G401.6 (cell line): ENCODE data around the gene ELAVL3.
A peak's percentile ranks its signal among the peaks of the same experiment; 100 is the strongest.

Experiments used
- FAIRE-seq: peaks from 2 replicates; lab custom pipeline; 2012; peaks lifted over from hg19 to GRCh38; lab: Jason Lieb, UNC

Gene ELAVL3

DNA sequence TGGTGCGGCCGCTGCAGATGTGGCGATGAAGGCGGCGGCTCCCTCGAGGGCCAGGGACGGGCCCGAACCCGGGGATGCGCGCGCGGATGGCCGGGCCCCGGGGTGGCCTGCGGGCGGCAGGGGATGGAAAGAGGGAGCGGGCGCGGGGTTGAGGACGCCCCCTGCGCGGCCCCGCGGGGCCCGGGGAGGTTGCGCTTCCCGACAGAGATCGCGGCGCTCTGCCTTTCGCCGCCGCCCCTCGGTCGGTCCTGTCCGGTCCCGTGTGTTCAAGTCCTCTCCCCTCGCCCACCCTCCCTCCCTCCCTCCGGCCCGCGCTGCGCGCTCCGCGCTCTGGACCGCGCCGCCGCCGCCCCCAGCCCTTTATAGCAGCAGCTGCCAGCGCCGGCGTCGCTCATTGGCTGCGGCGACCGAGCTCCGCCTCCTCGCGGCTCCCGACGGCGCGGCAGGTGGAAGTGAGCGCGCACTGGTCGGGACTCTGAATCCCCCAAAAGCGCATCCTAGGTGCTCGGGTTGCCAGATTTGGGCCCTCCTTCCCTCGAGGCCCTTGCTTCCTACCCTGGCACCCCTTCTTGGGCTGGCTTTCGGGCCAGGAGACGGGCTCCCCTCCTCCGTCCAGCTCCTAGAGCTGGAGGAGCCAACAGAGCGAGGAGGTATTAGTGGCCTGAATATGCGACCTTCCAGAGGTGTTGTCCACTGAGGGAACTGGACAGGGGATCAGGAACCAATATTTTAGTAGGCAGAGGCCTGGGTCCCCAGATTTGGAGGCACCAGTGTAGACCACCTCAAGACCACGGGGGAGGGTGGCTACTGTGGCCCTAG lies at the start of gene ELAVL3:
Gene ELAVL3 (minus strand): TSS at position 332 of the 819 bp plus-strand sequence. CDS start 438 bp downstream, outside the sequence.
- FAIRE-seq = no peak

DNA sequence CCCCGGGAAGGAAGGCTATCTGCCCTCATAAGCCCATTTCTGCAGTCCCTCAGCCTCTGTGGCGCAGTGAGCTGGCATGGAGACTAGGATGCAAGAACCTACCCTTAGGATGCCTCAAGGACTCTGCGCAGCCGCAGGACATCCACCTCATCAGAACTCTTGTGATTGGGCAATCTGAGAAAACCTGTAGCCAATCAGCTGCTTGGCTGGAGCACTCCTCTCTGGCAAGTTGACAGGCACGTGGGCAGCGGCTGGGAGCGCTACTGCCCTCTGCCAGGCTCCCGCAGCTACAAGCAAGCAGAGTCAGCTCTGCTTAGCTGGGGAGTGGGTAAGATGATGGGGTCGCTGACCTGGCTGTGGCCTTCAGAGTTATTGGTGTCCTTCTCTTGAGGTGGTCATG lies 49.6 kb upstream of the ELAVL3 start:
- FAIRE-seq = no peak

GRCh38 chr19:11528551-11529341 lies 47.9 kb upstream of the ELAVL3 start, which contains the start of gene ECSIT:
ECSIT (minus strand) TSS chr19:11529134; CDS start chr19:11519170, 9,964 bp downstream.
- FAIRE-seq = peak; percentile 98

DNA sequence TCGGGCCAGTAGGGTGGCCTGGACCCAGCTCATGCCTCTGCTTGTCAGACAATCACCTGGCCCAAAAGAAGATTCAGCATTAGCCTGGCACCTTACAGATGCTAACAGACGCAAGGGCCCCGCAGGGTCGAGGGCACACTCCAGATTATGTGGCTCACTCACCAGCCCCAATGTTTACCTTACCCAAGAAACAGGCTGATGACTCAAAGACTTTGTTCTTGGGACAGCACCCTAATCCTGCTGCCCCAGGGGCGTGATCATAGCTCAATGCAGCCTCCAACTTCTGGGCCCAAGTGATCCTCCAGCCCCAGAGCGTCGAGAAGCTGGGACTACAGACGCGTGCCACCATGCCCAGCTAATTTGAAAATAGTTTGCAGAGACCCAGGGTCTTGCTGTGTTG lies 38.3 kb upstream of the ELAVL3 start:
- FAIRE-seq = no peak

DNA sequence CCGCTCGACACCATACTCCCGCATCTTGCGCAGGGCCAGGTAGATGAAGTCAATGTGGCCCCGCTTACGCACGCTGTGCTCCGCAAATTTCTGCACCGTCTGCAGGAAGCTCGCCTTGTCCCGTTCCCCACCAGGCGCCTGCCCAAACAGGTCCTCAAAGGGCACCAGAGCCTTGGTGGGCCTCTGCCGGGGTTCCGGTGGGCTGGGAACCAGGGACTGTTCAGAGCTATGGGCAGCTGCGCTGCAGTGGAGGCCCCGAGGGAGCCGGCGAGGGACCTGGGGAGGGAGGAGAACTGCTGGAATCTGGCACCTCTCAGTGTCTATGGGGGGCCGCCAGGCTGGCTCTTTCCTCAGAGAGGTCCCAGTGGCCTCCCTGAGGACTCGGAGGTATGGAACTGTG lies 33.1 kb upstream of the ELAVL3 start:
- no peak for FAIRE-seq

DNA sequence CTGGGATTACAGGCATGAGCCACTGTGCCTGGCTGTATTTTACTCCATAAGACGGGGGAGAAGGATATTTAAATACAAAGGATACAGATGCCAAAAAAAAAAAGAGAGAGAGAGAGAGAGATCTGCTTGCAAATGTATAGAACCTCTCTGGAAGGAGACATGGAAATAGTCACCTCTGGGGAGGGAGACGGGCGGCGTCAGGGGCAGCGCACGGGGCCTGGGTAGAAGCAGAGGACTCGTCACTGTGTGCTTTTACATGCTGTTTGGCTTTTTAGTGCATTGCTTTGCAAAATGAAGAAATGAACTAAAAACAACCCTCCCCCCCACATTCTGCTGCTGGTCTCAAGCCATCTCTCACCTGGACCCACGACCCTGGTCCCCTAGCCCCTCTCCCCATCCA lies 29.6 kb upstream of the ELAVL3 start:
- FAIRE-seq = no peak

- FAIRE-seq = no peak
These were observed 26.7 kb upstream of the ELAVL3 start for GRCh38 chr19:11507370-11508078.

GRCh38 chr19:11506967-11507366 lies 26.1 kb upstream of the ELAVL3 start:
- no peak for FAIRE-seq

- FAIRE-seq = no peak
These were observed 25.3 kb upstream of the ELAVL3 start for GRCh38 chr19:11506101-11506555.

- peak; percentile 77 for FAIRE-seq
These were observed 24.8 kb upstream of the ELAVL3 start, which contains the start of gene ZNF653 for GRCh38 chr19:11505504-11506100. ZNF653 (minus strand) TSS chr19:11505839; CDS start chr19:11505786, 53 bp downstream.

DNA sequence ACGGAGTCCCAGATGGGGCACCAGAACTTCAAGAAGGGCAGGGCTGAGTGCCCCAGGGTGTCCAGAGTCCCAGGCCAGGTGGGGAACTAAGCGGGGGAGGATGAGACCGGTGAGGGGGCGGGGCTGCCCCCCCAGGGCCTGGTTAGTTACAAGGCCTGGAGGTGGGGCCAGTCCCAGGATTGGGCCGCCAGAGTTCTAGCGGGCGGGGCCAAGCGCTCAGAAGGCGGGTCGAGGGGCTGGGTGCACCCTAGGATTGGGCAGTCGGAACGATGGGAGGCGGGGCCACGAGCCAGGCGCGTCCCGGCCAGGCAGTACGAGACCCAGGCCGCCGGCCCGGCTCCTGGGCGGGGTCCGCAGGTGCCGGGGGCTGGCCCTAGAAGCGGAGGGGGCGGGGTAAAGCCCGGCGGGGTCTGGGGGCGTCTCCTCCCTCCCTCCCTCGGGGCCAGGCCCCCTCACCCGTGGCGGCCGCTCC lies 24.2 kb upstream of the ELAVL3 start:
- peak; percentile 93 for FAIRE-seq

- FAIRE-seq = no peak
These were observed 23.7 kb upstream of the ELAVL3 start for GRCh38 chr19:11504502-11505031.

DNA sequence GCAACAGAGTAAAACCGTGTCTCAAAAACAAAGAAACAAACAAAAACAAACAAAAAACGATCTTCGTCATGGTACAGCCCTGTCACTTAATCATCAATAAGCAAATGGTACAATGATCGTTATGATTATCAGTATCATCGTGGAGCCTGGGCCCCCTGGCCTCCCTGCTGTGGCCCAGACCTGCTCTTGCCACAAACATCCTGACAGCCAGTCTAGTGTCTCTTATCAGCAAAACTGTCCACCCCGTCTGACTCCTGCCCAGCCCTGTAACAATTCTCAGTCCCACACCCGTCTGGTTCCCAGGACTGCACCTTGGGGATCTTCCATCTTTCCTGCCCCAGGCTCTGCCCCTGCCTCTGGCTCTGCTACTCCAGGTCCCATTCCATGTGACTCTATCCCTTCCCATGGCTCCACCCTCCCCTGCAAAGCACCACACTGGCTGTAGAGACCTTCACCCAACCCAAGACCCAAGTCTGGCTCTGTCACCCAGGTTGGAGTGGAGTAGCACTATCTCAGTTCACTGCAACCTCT lies 19.1 kb upstream of the ELAVL3 start:
- no peak for FAIRE-seq

GRCh38 chr19:11499220-11499726 lies 18.4 kb upstream of the ELAVL3 start:
- FAIRE-seq = no peak

GRCh38 chr19:11496391-11497163 lies 15.7 kb upstream of the ELAVL3 start:
- FAIRE-seq = peak; percentile 70

DNA sequence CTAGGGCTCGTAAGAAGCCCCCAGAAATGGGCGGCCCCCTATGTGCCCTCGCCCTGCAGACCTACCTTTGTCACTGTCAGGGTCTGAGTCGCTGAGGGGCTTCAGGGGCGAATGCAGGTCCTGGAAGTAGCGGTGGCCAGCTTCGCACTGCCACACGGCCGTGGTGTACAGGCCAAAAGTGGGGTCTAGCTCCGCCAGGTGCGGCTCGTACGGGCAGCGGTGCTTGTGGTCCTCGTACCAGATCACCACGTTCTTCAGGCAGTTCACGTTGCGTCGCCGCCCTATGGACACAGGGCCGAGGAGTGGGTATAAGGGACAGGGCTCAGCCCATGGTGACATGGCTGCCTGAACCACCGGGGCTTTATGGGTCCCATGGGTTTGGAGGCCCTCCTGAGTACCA lies 15.0 kb upstream of the ELAVL3 start:
- no peak for FAIRE-seq

GRCh38 chr19:11495481-11495880 lies 14.6 kb upstream of the ELAVL3 start:
- FAIRE-seq = no peak

- no peak for FAIRE-seq
These were observed 13.9 kb upstream of the ELAVL3 start for GRCh38 chr19:11494634-11495285.

GRCh38 chr19:11489378-11489777 lies 8.5 kb upstream of the ELAVL3 start:
- FAIRE-seq = no peak
